Vagina (tissue), 2 donors: ENCODE data around the gene MRTFA.

ENCODE experiments used
- POLR2A ChIP-seq, 2 donors: fragments of 450-650 bp; IDR thresholded peaks; one replicate each; pipeline ENCODE4 v1.6.1; 2017; ENCODE audit warnings: antibody characterized with exemption in 2 of 2, mild to moderate bottlenecking in 2 of 2, moderate library complexity in 2 of 2
- POLR2AphosphoS5 ChIP-seq, 2 donors: sonication (generic); formaldehyde crosslinking; IDR thresholded peaks; one replicate each; pipeline ENCODE4 v1.9.0; 2017; ENCODE audit warnings: antibody characterized with exemption in 2 of 2, mild to moderate bottlenecking in 2 of 2, low read depth in 1 of 2; ENCODE audit not compliant: insufficient read depth in 1 of 2
- TF ChIP-seq, protein P1 (sequence below), 3 experiments: fragments of 450-650 bp in 2 of 3; fragments of 200-600 bp in 1 of 3; sonication (generic) in 1 of 3; IDR thresholded peaks; one replicate each; pipeline ENCODE4 v1.5.1; 2017 to 2019; ENCODE audit warnings: antibody characterized with exemption in 3 of 3, mild to moderate bottlenecking in 2 of 3, moderate library complexity in 2 of 3

DNA sequence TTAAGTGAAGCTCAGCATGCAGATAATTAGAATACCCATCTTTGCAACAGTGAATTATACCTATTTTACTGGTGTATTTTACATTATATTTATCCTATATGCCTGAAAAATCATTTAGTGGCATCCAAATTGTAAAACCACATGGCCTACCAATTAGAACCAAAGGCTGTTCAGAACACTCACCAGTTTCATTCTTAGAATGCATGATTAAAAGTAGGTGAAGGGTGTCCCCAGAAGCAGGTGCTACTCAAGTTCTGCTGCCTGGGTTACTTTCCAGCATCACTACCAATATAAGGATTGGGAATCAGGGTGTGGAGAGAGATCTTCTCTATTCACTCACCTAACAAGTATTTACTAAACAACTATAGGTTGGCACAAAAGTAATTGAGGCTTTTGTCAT is 162.8 kb downstream of the MRTFA start:
- TF ChIP-seq, protein P1, sequence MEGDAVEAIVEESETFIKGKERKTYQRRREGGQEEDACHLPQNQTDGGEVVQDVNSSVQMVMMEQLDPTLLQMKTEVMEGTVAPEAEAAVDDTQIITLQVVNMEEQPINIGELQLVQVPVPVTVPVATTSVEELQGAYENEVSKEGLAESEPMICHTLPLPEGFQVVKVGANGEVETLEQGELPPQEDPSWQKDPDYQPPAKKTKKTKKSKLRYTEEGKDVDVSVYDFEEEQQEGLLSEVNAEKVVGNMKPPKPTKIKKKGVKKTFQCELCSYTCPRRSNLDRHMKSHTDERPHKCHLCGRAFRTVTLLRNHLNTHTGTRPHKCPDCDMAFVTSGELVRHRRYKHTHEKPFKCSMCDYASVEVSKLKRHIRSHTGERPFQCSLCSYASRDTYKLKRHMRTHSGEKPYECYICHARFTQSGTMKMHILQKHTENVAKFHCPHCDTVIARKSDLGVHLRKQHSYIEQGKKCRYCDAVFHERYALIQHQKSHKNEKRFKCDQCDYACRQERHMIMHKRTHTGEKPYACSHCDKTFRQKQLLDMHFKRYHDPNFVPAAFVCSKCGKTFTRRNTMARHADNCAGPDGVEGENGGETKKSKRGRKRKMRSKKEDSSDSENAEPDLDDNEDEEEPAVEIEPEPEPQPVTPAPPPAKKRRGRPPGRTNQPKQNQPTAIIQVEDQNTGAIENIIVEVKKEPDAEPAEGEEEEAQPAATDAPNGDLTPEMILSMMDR (IDR thresholded peaks at IDR 0.05), result no peak
- no peak for TF ChIP-seq POLR2A (IDR thresholded peaks at IDR 0.05)
- TF ChIP-seq POLR2AphosphoS5 (IDR thresholded peaks at IDR 0.05; ENCODE audit: insufficient read depth in 1 of 2, low read depth in 1 of 2), result no peak
